SK-N-MC (cell line): ENCODE measurements around the gene ZNF701.

Experiments used
- EZH2 ChIP-seq: fragments of 200-600 bp; sonication (generic); IDR thresholded peaks from one replicate; pipeline ENCODE4 v1.6.1; 2017; ENCODE audit warnings: antibody characterized with exemption
- FOXP2 ChIP-seq: optimal IDR thresholded peaks from 2 replicates; pipeline ENCODE3; 2011; ENCODE audit warnings: mild to moderate bottlenecking, moderate library complexity; ENCODE audit not compliant: insufficient read depth; ENCODE audit errors: extremely low read length, control extremely low read depth
- POLR2AphosphoS5 ChIP-seq: IDR thresholded peaks from 2 replicates; pipeline ENCODE4 v1.6.1; 2012; ENCODE audit warnings: mild to moderate bottlenecking, low read depth, low read length, borderline replicate concordance

DNA sequence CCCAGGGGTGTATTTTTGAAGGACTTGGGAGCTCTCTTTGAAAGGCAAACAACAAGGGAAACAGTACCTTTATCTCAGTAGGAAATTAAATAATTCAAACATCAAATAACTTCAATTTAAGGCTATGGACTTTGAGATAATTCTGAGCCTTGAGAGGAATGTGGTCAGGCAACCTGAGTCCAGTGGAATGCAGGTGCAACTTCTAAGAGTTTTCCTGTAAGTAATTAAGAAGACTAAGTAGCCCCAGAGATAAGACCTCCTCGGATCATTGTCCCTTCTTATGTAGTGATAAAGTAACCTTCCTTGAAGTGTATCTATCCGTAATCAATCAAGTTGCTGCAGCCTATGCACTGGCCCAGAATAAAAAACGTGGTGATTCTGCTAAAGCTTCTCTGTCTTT, 29.2 kb downstream of the ZNF701 start:
- TF ChIP-seq EZH2 (no peak), POLR2AphosphoS5 (no peak), FOXP2 (no peak)
